ENCODE data around the gene MAMSTR. TPM values are rescaled to one million over a fixed set of nuclear protein-coding genes. Genes with fewer than 3 reads are reported as not detected.
A peak's percentile ranks its signal among the peaks of the same experiment; 100 is the strongest.

MAMSTR gene
- total and polyA plus RNA-seq, 4 donors, result 0.48 to 1.5 (median 1.2) TPM

DNA sequence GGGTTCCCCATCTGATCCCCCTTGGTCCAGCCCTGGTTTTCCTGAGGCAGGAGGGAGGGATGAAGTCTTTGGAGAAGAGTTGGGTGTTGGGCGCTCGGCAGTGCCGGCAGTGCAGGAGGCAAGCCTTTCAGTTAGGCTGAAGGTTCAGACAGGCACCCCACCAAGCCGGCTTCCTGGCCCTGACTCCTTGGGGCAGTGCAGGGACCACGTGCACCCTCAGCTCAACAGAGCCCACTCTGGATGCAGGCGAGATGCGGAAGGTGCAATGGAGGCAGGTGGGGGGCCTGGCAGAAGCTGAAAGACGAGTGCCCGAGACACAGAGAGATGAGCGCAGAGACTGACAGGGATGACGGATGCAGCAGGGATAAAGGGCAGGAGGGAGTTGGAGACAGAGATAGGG is 11.1 kb downstream of the MAMSTR start:
- no peak for DNase-seq
- TF ChIP-seq, protein P1, sequence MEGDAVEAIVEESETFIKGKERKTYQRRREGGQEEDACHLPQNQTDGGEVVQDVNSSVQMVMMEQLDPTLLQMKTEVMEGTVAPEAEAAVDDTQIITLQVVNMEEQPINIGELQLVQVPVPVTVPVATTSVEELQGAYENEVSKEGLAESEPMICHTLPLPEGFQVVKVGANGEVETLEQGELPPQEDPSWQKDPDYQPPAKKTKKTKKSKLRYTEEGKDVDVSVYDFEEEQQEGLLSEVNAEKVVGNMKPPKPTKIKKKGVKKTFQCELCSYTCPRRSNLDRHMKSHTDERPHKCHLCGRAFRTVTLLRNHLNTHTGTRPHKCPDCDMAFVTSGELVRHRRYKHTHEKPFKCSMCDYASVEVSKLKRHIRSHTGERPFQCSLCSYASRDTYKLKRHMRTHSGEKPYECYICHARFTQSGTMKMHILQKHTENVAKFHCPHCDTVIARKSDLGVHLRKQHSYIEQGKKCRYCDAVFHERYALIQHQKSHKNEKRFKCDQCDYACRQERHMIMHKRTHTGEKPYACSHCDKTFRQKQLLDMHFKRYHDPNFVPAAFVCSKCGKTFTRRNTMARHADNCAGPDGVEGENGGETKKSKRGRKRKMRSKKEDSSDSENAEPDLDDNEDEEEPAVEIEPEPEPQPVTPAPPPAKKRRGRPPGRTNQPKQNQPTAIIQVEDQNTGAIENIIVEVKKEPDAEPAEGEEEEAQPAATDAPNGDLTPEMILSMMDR (IDR thresholded peaks at IDR 0.05; ENCODE audit: control extremely low read depth, extremely low read depth), result no peak

DNA sequence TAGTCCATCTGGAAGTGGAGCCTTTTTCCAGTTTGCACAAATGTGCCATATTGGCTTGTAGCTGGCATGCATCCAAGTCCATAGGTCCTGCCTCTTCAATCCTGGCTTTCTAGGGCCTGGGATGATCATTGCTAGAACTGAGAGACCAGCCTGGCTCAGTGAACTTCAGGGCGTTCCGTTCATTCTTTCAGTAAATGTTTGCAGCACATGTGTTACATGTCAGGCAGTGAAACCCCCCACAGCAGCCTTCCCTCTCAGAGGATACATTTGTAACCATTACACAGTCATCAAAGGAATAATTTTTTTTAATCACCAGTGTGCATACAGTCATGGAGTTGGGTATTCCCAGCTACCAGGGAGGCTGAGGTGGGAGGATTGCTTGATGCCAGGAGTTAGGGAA is 14.1 kb downstream of the MAMSTR start:
- DNase-seq, result peak in 1 of 3 donors; percentile 14
- 43 to 66% methylated on average over 2 of the region's 2 CpGs for WGBS, 2 donors
- no peak overlapping the region for H3K27ac ChIP-seq (ENCODE audit: low read depth in 1 of 2, low read length in 1 of 2)

More for the DNA sequence above, 11.1 kb downstream of the MAMSTR start:
- 74 to 78% methylated on average over 11 of the region's 11 CpGs for WGBS, 2 donors
- Histone ChIP-seq H3K9ac (ENCODE audit: insufficient read depth in 1 of 2, low read length in 2 of 2) (no peak overlapping the region), H3K4me3 (no peak overlapping the region), H3K36me3 (ENCODE audit: control insufficient read depth in 4 of 4, insufficient read depth in 4 of 4, low read length in 4 of 4) (peaks cover 0 to 3% (median 0%) of the 10 kb centered on the region in 4 donors), H3K27ac (ENCODE audit: low read depth in 1 of 2, low read length in 1 of 2) (no peak overlapping the region), H3K9me3 (ENCODE audit: control insufficient read depth in 4 of 4, insufficient read depth in 3 of 4, low read length in 3 of 4) (peaks cover 0 to 3% (median 0%) of the 10 kb centered on the region in 4 donors), H3K4me1 (ENCODE audit: control insufficient read depth in 5 of 5, insufficient read depth in 5 of 5, low read length in 5 of 5) (peaks cover 0 to 4% (median 2%) of the 10 kb centered on the region in 5 donors), H3K27me3 (ENCODE audit: control insufficient read depth in 3 of 3, insufficient read depth in 3 of 3, low read length in 2 of 3) (no peaks in the 10 kb centered on the region)
- ATAC-seq (ENCODE audit: insufficient read depth, low FRiP score), result no peak

DNA sequence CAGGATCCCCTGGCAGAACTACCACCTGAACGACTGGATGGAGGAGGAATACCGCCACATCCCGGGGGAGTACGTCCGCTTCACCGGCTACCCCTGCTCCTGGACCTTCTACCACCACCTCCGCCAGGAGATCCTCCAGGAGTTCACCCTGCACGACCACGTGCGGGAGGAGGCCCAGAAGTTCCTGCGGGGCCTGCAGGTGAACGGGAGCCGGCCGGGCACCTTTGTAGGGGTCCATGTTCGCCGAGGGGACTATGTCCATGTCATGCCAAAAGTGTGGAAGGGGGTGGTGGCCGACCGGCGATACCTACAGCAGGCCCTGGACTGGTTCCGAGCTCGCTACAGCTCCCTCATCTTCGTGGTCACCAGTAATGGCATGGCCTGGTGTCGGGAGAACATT is 16.2 kb downstream of the MAMSTR start:
- TF ChIP-seq, protein P1 (IDR thresholded peaks at IDR 0.05; ENCODE audit: control extremely low read depth, extremely low read depth), result no peak
- no peak for ATAC-seq (ENCODE audit: insufficient read depth, low FRiP score)
- WGBS, 2 donors, result 94 to 98% methylated on average over 23 of the region's 23 CpGs
- Histone ChIP-seq H3K9ac (ENCODE audit: insufficient read depth in 1 of 2, low read length in 2 of 2) (no peak overlapping the region), H3K27ac (ENCODE audit: low read depth in 1 of 2, low read length in 1 of 2) (no peak overlapping the region), H3K9me3 (ENCODE audit: control insufficient read depth in 4 of 4, insufficient read depth in 3 of 4, low read length in 3 of 4) (no peaks in the 10 kb centered on the region), H3K4me1 (ENCODE audit: control insufficient read depth in 5 of 5, insufficient read depth in 5 of 5, low read length in 5 of 5) (no peaks in the 10 kb centered on the region), H3K27me3 (ENCODE audit: control insufficient read depth in 3 of 3, insufficient read depth in 3 of 3, low read length in 2 of 3) (no peaks in the 10 kb centered on the region), H3K36me3 (ENCODE audit: control insufficient read depth in 4 of 4, insufficient read depth in 4 of 4, low read length in 4 of 4) (peaks cover 0 to 5% (median 1%) of the 10 kb centered on the region in 4 donors), H3K4me3 (no peak overlapping the region)
- DNase-seq, result no peak

More for the DNA sequence above, 14.1 kb downstream of the MAMSTR start:
- Histone ChIP-seq H3K9ac (ENCODE audit: insufficient read depth in 1 of 2, low read length in 2 of 2) (no peak overlapping the region), H3K4me1 (ENCODE audit: control insufficient read depth in 5 of 5, insufficient read depth in 5 of 5, low read length in 5 of 5) (no peaks in the 10 kb centered on the region), H3K36me3 (ENCODE audit: control insufficient read depth in 4 of 4, insufficient read depth in 4 of 4, low read length in 4 of 4) (peaks cover 0 to 5% (median 1%) of the 10 kb centered on the region in 4 donors), H3K4me3 (no peak overlapping the region), H3K9me3 (ENCODE audit: control insufficient read depth in 4 of 4, insufficient read depth in 3 of 4, low read length in 3 of 4) (no peaks in the 10 kb centered on the region), H3K27me3 (ENCODE audit: control insufficient read depth in 3 of 3, insufficient read depth in 3 of 3, low read length in 2 of 3) (no peaks in the 10 kb centered on the region)
- ATAC-seq (ENCODE audit: insufficient read depth, low FRiP score), result no peak
- TF ChIP-seq, protein P1 (IDR thresholded peaks at IDR 0.05; ENCODE audit: control extremely low read depth, extremely low read depth), result no peak

DNA sequence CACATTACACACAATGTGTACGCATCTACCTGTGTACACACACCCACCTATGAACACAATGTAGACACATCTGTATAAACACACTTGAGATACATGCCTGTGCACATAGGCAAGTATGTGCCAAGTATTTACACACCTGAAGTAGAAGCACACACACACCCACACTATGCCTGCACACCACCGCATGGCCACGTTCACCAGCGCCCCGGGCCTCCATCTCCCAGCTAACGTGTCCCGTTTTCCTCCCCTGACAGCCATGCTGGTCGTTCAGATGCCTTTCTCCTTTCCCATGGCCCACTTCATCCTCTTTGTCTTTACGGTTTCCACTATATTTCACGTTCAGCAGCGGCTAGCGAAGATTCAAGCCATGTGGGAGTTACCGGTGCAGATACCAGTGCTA is 16.8 kb downstream of the MAMSTR start:
- no peak overlapping the region for H3K9ac ChIP-seq (ENCODE audit: insufficient read depth in 1 of 2, low read length in 2 of 2)
- WGBS, 2 donors, result 91 to 93% methylated on average over 13 of the region's 13 CpGs
- H3K4me3 ChIP-seq, result no peak overlapping the region
- no peaks in the 10 kb centered on the region for H3K9me3 ChIP-seq (ENCODE audit: control insufficient read depth in 4 of 4, insufficient read depth in 3 of 4, low read length in 3 of 4)
- H3K27ac ChIP-seq (ENCODE audit: low read depth in 1 of 2, low read length in 1 of 2), result no peak overlapping the region
- H3K36me3 ChIP-seq (ENCODE audit: control insufficient read depth in 4 of 4, insufficient read depth in 4 of 4, low read length in 4 of 4), result peaks cover 0 to 5% (median 1%) of the 10 kb centered on the region in 4 donors
- DNase-seq (no peak), ATAC-seq (ENCODE audit: insufficient read depth, low FRiP score) (no peak)
- H3K27me3 ChIP-seq (ENCODE audit: control insufficient read depth in 3 of 3, insufficient read depth in 3 of 3, low read length in 2 of 3), result no peaks in the 10 kb centered on the region
- TF ChIP-seq, protein P1 (IDR thresholded peaks at IDR 0.05; ENCODE audit: control extremely low read depth, extremely low read depth), result no peak
- H3K4me1 ChIP-seq (ENCODE audit: control insufficient read depth in 5 of 5, insufficient read depth in 5 of 5, low read length in 5 of 5), result no peaks in the 10 kb centered on the region
